GM12874 (cell line): ENCODE results near the gene BAIAP2.

Experiments used
- CTCF ChIP-seq: IDR thresholded peaks from 2 replicates; pipeline ENCODE4 v1.5.1; 2011; ENCODE audit warnings: low read depth, mild to moderate bottlenecking, control low read depth, low read length, moderate library complexity; ENCODE audit not compliant: insufficient read depth

The BAIAP2 gene

DNA sequence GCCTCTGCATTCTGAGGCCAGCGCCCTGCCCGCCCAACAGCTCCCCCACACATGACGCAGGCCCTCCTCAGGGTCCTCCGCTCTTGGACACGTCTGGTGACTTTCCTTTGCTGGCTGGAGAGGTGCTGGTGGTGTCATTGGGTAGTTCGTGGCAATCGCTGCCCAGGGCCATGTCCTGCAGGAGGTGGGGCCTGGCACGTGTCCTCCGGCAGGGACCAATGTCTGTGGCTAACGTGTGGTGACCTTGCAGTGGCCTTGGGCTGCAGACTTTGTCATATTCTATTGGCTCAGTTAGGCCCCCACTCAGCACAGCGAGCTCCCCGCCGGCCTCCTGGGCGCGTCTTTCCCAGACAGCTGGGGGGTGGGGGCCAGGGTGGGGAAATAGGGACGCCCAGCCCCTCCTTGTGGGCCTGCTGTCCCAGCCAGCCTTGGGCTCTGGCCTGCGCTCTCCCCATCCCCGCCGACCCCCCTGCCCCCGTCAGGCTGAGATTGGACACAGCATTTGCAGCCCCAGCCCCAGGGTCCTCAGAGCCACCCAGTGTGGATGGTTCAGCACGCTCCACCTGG is 78.3 kb downstream of the BAIAP2 start:
- TF ChIP-seq CTCF: no peak

DNA sequence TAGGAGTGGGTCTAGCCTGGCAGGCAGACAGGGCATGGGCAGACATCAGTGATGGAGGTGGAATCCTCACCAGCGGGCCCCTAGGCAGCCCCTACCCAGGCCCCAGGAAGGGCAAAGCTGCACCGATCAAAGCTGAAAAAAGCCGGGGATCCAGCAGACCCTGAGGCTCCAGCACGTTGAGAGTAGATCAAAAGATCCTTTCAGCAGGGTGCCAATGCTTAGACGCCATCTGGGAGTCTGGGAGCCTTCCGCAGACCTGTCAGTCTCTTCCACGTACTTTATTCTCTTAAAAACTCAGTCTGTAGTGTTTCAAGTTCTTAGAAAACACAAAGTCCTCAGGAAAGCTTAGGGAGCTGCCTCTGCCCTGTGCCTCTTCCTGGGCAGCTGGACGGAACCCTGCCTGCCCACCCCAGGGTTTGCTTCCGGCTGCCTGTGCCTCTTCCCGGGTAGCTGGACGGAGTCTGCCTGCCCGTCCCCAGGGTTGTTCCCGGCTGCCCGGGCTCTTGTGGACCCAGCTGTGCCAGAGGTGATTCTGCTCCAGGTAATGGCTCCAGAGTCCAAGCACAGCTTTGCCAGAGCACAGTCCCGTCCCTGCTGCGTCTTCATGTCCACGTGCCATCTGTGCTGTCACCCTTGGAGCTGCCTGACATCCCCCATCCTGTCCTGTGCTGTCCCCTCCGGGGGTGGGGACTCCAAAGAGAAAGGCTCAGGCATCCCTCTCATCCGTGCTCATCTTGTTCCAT is 79.6 kb downstream of the BAIAP2 start:
- TF ChIP-seq CTCF: no peak

GRCh38 chr17:81115219-81115618 is 80.3 kb downstream of the BAIAP2 start:
- TF ChIP-seq CTCF: no peak

DNA sequence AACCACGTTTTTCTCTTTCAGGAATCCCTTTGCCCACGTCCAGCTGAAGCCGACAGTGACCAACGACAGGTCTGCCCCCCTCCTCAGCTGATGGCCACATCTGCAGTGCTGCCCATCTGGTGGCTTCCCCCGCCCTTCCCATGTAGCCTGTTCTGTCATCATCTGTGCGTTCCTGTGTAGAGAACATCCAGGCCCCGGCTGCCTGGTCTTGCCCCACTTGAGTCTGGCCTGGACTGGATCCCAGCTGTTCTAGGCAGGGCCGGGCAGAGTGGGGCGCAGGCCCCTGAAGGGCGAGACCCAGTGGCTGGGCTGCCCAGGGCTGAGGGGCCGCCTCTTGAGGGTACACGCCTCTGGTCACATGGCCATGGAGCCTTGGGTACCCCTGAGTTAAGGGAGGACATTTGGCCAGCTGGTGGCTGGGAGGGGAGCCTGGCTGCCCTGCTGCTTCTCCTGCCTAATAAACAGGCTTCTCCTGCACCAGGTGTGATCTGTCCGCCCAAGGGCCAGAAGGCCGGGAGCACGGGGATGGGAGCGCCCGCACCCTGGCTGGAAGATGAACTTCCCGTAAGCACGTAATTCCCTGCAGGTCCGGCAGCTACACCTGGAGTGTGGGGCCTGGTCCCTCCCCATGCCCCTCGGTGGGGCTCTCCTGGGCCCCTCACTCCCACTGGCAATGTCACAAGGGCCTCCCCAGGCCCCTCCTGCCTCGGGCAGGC is 81.0 kb downstream of the BAIAP2 start:
- TF ChIP-seq CTCF: no peak

DNA sequence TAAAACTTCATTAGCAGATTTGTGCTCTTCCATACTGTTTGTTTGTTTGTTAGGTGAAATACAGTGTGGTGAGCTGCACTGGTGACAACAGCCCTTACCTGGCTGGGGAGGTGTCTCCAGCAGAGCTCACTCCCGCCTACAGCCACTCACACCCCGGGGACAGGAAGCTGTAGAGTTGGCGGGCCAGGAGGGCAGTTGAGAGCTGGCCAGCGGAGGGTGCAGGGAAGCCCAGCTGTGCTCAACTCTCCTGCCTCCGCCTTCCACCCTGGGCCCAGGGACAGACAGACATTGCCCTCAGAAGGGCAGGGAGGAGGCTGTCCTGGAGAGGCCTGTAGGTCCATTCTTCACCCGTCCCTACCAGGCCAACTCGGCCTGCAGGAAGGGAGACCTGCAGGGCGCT is 81.8 kb downstream of the BAIAP2 start:
- TF ChIP-seq CTCF: no peak

GRCh38 chr17:81117672-81118198 is 82.8 kb downstream of the BAIAP2 start:
- no peak for TF ChIP-seq CTCF
